ENCODE measurements around the gene MN1. TPM values are rescaled to one million over a fixed set of nuclear protein-coding genes. Genes with fewer than 3 reads are reported as not detected.

The MN1 gene
- total and polyA plus RNA-seq, 2 donors (not counting 1 experiment from before 2014, with no cell fraction given): 2.8 to 7.4 TPM

DNA sequence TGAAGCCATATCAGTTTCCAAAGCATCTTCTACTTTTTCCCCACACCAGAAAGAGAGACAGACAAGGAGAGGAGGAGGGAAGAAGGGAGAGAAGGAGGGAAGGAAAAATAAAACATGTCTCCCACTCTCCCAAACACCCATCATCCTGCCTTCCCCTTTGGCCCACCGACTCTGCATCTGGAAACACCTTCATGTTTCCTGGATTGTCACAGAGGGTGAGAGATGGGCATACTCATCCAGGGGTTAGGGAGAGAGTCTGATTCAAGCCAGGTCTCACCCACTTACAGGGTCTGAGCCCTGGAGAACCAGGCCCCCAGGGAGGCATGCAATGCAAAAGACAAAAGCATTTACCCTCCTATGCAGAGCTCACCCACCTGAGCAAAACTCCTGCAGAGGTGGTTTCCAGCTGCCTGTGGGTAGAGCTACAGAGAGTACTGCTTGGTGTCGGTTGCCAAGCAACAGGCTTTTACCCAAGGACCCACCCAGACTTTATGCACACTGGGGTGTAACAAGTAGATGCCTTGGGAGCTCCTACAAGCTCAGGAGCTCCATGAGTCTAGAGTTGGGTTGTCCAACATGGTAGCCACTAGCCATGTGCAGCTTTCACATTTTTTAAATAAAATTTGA, 33.4 kb downstream of the MN1 start:
- Histone ChIP-seq H3K27me3 (ENCODE audit: control insufficient read depth, insufficient read depth, low read length) (no peaks in the 10 kb centered on the region), H3K36me3 (ENCODE audit: control insufficient read depth, insufficient read depth, low read length) (no peaks in the 10 kb centered on the region), H3K9me3 (ENCODE audit: control insufficient read depth, insufficient read depth, low read depth, low read length) (no peaks in the 10 kb centered on the region), H4K20me1 (ENCODE audit: control insufficient read depth, extremely low read depth, insufficient read depth, low read length) (no peaks in the 10 kb centered on the region), H2AFZ (ENCODE audit: low read length) (no peak overlapping the region), H3K27ac (ENCODE audit: insufficient read depth, low read length) (no peak overlapping the region), H3K4me1 (ENCODE audit: control insufficient read depth, extremely low read depth, insufficient read depth, low read length) (no peaks in the 10 kb centered on the region), H3K4me2 (ENCODE audit: extremely low read depth, insufficient read depth, low read length) (no peak overlapping the region), H3K79me2 (ENCODE audit: control insufficient read depth, insufficient read depth, low read length) (no peaks in the 10 kb centered on the region), H3K9ac (ENCODE audit: insufficient read depth, low read length) (no peak overlapping the region), H3K4me3 (replicated peaks in 1 of 4; ENCODE audit: control extremely low read depth in 1 of 4, insufficient read depth in 1 of 4, low read depth in 3 of 4, low read length in 4 of 4) (no peak overlapping the region)
- TF ChIP-seq, protein P1, sequence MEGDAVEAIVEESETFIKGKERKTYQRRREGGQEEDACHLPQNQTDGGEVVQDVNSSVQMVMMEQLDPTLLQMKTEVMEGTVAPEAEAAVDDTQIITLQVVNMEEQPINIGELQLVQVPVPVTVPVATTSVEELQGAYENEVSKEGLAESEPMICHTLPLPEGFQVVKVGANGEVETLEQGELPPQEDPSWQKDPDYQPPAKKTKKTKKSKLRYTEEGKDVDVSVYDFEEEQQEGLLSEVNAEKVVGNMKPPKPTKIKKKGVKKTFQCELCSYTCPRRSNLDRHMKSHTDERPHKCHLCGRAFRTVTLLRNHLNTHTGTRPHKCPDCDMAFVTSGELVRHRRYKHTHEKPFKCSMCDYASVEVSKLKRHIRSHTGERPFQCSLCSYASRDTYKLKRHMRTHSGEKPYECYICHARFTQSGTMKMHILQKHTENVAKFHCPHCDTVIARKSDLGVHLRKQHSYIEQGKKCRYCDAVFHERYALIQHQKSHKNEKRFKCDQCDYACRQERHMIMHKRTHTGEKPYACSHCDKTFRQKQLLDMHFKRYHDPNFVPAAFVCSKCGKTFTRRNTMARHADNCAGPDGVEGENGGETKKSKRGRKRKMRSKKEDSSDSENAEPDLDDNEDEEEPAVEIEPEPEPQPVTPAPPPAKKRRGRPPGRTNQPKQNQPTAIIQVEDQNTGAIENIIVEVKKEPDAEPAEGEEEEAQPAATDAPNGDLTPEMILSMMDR (conservative IDR thresholded peaks at IDR 0.05 in 1 of 2, IDR thresholded peaks at IDR 0.05 in 1 of 2; ENCODE audit: low read depth in 1 of 2, low read length in 2 of 2): no peak
- no peak for TF ChIP-seq EZH2 (IDR thresholded peaks at IDR 0.05; ENCODE audit: low read length, missing control alignments)
- DNase-seq (ENCODE audit: low read depth in 2 of 2): no peak

DNA sequence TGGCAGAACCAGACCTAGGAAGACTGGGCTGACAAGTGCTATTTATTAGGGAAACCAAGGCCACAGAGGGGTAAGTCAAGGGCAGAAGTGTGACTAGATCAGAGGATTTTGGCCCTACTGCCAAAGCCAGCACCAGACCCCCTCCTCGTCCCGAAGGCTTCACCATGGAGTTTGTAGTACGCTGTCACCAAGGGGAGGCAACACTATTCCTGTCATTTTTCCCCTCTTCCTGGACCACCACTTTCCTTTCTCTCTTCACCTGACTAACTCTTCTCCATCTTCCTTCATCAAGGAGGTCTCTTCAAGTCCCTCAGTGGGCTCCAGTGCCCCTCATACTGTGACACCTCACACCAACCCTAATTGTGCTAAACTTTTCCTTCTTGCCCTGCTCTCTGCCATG, 34.9 kb downstream of the MN1 start:
- Histone ChIP-seq H3K4me2 (ENCODE audit: extremely low read depth, insufficient read depth, low read length) (no peak overlapping the region), H3K27ac (ENCODE audit: insufficient read depth, low read length) (no peak overlapping the region), H3K4me3 (replicated peaks in 1 of 4; ENCODE audit: control extremely low read depth in 1 of 4, insufficient read depth in 1 of 4, low read depth in 3 of 4, low read length in 4 of 4) (no peak overlapping the region), H4K20me1 (ENCODE audit: control insufficient read depth, extremely low read depth, insufficient read depth, low read length) (no peaks in the 10 kb centered on the region), H2AFZ (ENCODE audit: low read length) (no peak overlapping the region), H3K79me2 (ENCODE audit: control insufficient read depth, insufficient read depth, low read length) (no peaks in the 10 kb centered on the region), H3K9ac (ENCODE audit: insufficient read depth, low read length) (no peak overlapping the region), H3K9me3 (ENCODE audit: control insufficient read depth, insufficient read depth, low read depth, low read length) (no peaks in the 10 kb centered on the region), H3K27me3 (ENCODE audit: control insufficient read depth, insufficient read depth, low read length) (no peaks in the 10 kb centered on the region), H3K4me1 (ENCODE audit: control insufficient read depth, extremely low read depth, insufficient read depth, low read length) (no peaks in the 10 kb centered on the region), H3K36me3 (ENCODE audit: control insufficient read depth, insufficient read depth, low read length) (no peaks in the 10 kb centered on the region)
- no peak for DNase-seq (ENCODE audit: low read depth in 2 of 2)
- no peak for TF ChIP-seq EZH2 (IDR thresholded peaks at IDR 0.05; ENCODE audit: low read length, missing control alignments)
- TF ChIP-seq, protein P1 (conservative IDR thresholded peaks at IDR 0.05 in 1 of 2, IDR thresholded peaks at IDR 0.05 in 1 of 2; ENCODE audit: low read depth in 1 of 2, low read length in 2 of 2): no peak

DNA sequence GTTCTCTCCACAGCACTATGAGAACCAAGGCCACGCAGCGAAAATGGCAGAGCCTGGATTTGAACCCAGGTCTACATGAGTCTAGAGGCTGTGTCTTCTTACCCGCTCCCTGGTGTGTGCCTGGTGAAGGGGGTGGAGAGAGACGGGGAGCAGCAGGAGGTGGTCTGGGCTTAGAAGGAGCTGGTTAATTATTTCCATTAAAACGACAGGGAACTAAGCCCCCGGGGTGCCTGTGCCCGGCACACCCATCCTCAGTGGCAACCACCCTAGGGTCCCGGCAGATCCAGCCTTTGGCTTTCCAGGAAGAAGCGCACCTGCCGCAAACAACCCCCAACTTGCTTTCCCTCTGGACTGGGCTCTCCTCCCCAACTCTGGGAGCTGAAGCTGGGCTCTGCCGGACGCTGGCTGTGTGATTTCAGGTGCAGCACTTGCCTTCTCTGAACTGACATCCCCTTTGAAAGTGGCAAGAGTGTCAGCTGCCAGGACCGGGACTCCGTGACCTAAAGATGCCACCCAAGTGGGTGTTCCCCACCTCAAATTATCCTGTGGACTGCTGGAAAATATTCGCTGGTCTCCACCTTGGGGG, 35.8 kb downstream of the MN1 start:
- Histone ChIP-seq H3K4me1 (ENCODE audit: control insufficient read depth, extremely low read depth, insufficient read depth, low read length) (no peaks in the 10 kb centered on the region), H2AFZ (ENCODE audit: low read length) (no peak overlapping the region), H4K20me1 (ENCODE audit: control insufficient read depth, extremely low read depth, insufficient read depth, low read length) (no peaks in the 10 kb centered on the region), H3K4me3 (replicated peaks in 1 of 4; ENCODE audit: control extremely low read depth in 1 of 4, insufficient read depth in 1 of 4, low read depth in 3 of 4, low read length in 4 of 4) (no peak overlapping the region), H3K36me3 (ENCODE audit: control insufficient read depth, insufficient read depth, low read length) (no peaks in the 10 kb centered on the region), H3K4me2 (ENCODE audit: extremely low read depth, insufficient read depth, low read length) (no peak overlapping the region), H3K9ac (ENCODE audit: insufficient read depth, low read length) (no peak overlapping the region), H3K9me3 (ENCODE audit: control insufficient read depth, insufficient read depth, low read depth, low read length) (no peaks in the 10 kb centered on the region), H3K27me3 (ENCODE audit: control insufficient read depth, insufficient read depth, low read length) (no peaks in the 10 kb centered on the region), H3K79me2 (ENCODE audit: control insufficient read depth, insufficient read depth, low read length) (no peaks in the 10 kb centered on the region), H3K27ac (ENCODE audit: insufficient read depth, low read length) (no peak overlapping the region)
- DNase-seq (ENCODE audit: low read depth in 2 of 2): no peak
- TF ChIP-seq EZH2 (IDR thresholded peaks at IDR 0.05; ENCODE audit: low read length, missing control alignments): no peak
- TF ChIP-seq, protein P1 (conservative IDR thresholded peaks at IDR 0.05 in 1 of 2, IDR thresholded peaks at IDR 0.05 in 1 of 2; ENCODE audit: low read depth in 1 of 2, low read length in 2 of 2): no peak
